Right lobe of liver (tissue), 4 donors: ENCODE data around the gene PALM3.
A peak's percentile ranks its signal among the peaks of the same experiment; 100 is the strongest.

Experiments
- POLR2A ChIP-seq: fragments of 450-650 bp; IDR thresholded peaks from one replicate; pipeline ENCODE4 v1.6.1; 2017; ENCODE audit warnings: antibody characterized with exemption, mild to moderate bottlenecking
- TF ChIP-seq, protein P1 (sequence below), 4 donors: fragments of 200-600 bp in 3 of 4; fragments of 450-650 bp in 1 of 4; IDR thresholded peaks; one replicate each; pipeline versions ENCODE4 v1.5.1 to v1.8.0; 2016 to 2022; ENCODE audit warnings: antibody characterized with exemption in 4 of 4, mild to moderate bottlenecking in 2 of 4
- donor health status: DM: no; HTN: no; CAD: no.
- donor health status: DM: no; HTN: no; CAD: no.
- donor health status: DM: no; HTN: yes; CAD: no.

- TF ChIP-seq, protein P1, sequence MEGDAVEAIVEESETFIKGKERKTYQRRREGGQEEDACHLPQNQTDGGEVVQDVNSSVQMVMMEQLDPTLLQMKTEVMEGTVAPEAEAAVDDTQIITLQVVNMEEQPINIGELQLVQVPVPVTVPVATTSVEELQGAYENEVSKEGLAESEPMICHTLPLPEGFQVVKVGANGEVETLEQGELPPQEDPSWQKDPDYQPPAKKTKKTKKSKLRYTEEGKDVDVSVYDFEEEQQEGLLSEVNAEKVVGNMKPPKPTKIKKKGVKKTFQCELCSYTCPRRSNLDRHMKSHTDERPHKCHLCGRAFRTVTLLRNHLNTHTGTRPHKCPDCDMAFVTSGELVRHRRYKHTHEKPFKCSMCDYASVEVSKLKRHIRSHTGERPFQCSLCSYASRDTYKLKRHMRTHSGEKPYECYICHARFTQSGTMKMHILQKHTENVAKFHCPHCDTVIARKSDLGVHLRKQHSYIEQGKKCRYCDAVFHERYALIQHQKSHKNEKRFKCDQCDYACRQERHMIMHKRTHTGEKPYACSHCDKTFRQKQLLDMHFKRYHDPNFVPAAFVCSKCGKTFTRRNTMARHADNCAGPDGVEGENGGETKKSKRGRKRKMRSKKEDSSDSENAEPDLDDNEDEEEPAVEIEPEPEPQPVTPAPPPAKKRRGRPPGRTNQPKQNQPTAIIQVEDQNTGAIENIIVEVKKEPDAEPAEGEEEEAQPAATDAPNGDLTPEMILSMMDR (IDR thresholded peaks at IDR 0.05) = peak in 3 of 4 donors; percentile 12 to 31 (median 18)
- peak; percentile 96 for TF ChIP-seq POLR2A
These were observed 29.4 kb upstream of the PALM3 start for GRCh38 chr19:14091081-14091812.
